NCI-H1048 (cell line): Measurements from ENCODE around the gene ABLIM1.

Experiments
- DNase-seq: peaks from one replicate; lab custom pipeline; 2025; lab: John Stamatoyannopoulos, UW

ABLIM1 gene

GRCh38 chr10:114544045-114544659 is 113.9 kb downstream of the ABLIM1 start:
- DNase-seq = no peak

- no peak for DNase-seq
Measured at GRCh38 chr10:114543456-114543855, 114.6 kb downstream of the ABLIM1 start.

- no peak for DNase-seq
Measured at GRCh38 chr10:114542373-114542772, 115.7 kb downstream of the ABLIM1 start.

- DNase-seq = no peak
Measured at GRCh38 chr10:114541797-114542160, 116.3 kb downstream of the ABLIM1 start.

GRCh38 chr10:114541081-114541796 is 116.8 kb downstream of the ABLIM1 start:
- no peak for DNase-seq

GRCh38 chr10:114540236-114540635 is 117.8 kb downstream of the ABLIM1 start:
- no peak for DNase-seq

- no peak for DNase-seq
Measured at GRCh38 chr10:114539623-114540022, 118.5 kb downstream of the ABLIM1 start.

- DNase-seq = no peak
Measured at GRCh38 chr10:114538181-114538906, 119.7 kb downstream of the ABLIM1 start.

GRCh38 chr10:114537736-114538135 is 120.3 kb downstream of the ABLIM1 start:
- no peak for DNase-seq

GRCh38 chr10:114534571-114534981 is 123.5 kb downstream of the ABLIM1 start:
- DNase-seq = no peak

GRCh38 chr10:114532226-114532625 is 125.8 kb downstream of the ABLIM1 start:
- no peak for DNase-seq

- peak; percentile 54 for DNase-seq
Measured at GRCh38 chr10:114526504-114527238, 131.4 kb downstream of the ABLIM1 start.

- DNase-seq = no peak
Measured at GRCh38 chr10:114526126-114526503, 132.0 kb downstream of the ABLIM1 start.

GRCh38 chr10:114525368-114525949 is 132.6 kb downstream of the ABLIM1 start:
- no peak for DNase-seq

GRCh38 chr10:114523876-114524275 is 134.2 kb downstream of the ABLIM1 start:
- DNase-seq = no peak

GRCh38 chr10:114521255-114521654 is 136.8 kb downstream of the ABLIM1 start:
- DNase-seq = no peak

- DNase-seq = no peak
Measured at GRCh38 chr10:114520453-114520852, 137.6 kb downstream of the ABLIM1 start.

GRCh38 chr10:114519756-114520293 is 138.2 kb downstream of the ABLIM1 start:
- no peak for DNase-seq

GRCh38 chr10:114519306-114519669 is 138.8 kb downstream of the ABLIM1 start:
- DNase-seq = no peak

- no peak for DNase-seq
Measured at GRCh38 chr10:114518401-114519305, 139.4 kb downstream of the ABLIM1 start.
